ENCODE results near the gene RAP1A.
A peak's percentile ranks its signal among the peaks of the same experiment; 100 is the strongest.

Gene RAP1A

DNA sequence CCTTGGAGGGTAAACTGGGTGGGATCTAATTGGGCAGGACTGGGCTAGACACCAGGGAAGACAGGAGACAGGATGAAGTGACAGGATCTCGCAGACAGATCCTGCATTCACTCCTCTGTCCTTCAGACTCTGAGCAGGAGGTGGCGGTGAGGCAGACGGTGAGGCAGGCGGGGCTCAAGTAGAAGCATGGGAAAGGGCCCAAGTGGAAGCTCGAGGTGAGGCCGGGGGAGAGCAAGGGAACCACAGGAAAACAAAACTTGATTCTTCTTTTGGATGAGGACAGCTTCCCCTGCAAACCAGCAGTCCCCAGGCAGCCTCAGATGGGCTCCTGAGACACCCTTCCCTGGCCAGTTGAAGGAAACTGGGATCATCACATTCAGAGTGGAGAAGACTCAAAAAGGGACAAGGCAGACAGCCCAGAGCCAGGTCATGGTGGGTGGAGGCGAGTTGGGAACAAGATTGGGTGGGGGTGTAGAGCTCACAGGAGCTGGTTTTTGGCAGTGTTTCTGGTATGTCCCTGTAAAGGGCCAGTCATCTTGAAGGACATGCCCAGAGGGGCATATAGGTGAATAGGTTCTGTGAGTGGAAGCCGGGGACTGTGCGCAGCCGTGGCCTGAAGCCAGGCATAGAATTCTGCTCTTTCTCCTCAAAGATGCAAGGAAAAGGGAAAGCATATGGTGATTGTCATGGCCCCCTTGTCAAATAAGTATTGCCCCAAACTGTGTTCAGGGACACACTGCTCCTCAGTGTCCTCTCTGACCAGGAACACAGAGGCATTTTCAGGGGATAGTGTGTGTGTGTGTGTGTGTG is 101.6 kb downstream of the RAP1A start:
- no peak for DNase-seq

DNA sequence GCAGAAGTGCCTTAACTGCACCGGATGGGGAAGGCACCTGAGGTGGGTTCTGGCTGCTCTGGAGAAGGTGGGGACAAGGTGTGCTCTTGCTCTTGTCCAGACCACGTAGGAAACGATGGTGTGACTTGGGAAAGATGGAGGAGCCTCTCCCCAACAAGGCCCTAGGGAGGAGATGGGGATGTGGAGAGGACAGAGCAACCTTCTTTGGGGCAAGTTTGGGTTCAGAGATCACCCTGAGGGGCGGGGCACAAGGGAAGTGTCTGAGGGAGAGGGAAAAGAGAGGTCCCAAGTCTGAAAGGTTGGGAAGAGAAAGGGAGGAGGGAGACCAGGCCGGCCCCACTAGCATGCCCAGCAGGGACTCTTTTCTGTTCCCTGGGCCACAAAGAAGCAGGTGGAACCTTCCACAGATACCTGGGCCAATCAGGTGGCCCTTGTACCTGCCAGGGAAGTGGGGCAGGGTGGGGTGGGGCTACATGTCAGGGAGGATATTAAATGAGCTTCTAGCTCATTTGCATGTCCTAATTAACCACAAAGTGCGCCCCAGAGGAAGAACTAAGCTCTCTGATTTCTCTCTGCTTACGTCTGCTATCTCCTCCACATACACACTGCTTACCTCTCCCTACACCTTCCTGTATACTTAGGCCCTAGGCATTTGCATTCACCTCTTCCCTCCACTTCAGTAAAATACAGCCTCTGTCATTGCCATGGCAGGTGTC is 103.7 kb downstream of the RAP1A start:
- DNase-seq: no peak

DNA sequence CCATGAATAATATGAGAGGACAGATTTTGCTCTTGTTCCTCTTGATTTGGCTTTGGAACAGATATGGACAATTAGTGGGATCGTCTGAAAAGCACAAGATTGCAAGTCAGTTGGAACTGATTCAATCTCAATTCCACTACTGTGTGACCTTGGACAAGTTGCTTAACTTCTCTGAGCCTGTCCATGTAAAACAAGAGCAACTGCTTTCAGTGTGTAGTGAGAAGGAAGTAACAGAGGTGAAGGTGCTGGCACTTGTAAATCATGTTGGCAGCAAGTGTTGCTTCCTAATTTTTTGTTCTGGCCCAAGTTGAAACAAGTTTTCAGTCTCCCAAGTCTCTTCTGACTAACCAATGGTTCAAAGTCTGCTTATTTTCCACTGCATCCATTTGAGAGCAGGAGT is 104.3 kb downstream of the RAP1A start:
- DNase-seq: no peak

GRCh38 chr1:111725192-111725591 is 105.6 kb downstream of the RAP1A start:
- DNase-seq: no peak

DNA sequence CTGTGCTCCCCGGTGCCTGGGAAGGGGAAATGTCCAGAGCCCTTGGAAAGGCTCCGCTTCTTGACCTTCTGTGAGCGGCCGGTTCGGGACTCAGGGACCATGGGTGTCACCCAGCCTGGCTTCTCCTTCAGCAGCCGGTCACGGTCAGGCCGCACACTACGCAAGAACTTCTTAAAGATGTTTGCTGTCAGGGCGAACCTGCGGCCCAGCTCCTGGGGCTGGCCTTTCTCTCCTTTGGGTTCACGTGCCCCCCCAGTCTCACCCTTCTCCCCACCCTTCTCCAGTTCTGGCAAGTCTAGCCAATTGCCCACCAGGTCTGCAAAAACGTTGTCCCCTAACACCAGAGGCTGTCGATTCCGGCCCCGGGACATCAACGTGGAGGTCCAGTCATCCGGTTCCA is 107.5 kb downstream of the RAP1A start:
- DNase-seq: no peak

- no peak for DNase-seq
Measured at GRCh38 chr1:111729271-111729921, 109.8 kb downstream of the RAP1A start.

DNA sequence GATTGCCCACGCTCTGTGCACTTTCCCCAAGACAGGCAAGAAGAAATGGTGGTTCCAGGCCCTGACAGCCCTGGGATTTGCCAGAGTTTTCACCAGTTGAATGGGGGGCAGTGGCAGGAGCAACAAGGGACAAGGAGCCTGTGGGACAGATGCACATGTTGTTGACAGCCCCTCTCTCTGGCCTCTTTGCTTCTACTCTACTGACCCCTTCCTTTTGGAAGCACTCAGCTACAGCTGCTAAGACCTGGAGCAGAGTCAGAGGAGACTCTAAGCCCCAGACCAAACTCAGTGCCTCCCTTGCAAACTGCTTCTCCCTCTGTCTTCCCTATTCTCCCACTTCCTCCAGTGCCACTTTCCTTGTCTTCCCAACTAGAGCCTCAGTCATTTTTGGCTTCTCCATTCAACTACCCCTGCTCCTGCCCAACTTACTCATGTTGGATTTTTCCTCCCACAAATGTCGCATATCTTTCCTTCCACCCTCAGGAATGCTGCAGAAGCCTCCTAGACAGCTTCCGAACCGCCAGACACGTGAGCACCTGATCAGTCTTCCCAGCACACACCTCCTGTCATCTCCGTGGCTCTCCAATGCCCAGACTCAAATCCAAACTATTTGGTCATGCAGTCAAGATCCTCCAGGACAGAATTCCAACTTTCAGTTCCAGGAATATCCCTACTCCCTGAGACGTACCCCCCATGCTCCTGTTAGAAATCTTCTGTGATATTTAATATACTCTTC is 110.5 kb downstream of the RAP1A start:
- no peak for DNase-seq

- no peak for DNase-seq
Measured at GRCh38 chr1:111730706-111731105, 111.1 kb downstream of the RAP1A start.

DNA sequence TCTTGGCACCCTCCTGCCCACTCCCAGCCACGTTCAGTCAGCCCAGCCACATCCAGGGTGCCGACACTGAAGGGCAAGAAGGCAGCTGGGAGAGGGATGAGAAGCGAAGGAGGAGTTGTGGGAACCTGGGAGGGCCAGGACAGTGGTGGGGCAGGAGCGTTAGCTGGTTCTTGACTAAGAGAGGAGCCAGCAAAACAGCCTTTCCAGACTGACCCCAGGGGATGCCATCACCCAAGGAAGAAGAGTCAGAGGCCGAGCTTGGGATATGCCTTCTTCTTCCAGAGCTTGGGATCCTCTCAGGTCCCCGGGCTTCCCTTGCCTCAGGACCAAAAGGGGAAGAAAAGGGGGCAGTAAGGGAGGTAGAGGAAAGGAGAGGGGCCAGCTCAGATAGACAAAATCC is 112.4 kb downstream of the RAP1A start:
- DNase-seq: no peak

- DNase-seq: no peak
Measured at GRCh38 chr1:111732718-111733117, 113.1 kb downstream of the RAP1A start.

DNA sequence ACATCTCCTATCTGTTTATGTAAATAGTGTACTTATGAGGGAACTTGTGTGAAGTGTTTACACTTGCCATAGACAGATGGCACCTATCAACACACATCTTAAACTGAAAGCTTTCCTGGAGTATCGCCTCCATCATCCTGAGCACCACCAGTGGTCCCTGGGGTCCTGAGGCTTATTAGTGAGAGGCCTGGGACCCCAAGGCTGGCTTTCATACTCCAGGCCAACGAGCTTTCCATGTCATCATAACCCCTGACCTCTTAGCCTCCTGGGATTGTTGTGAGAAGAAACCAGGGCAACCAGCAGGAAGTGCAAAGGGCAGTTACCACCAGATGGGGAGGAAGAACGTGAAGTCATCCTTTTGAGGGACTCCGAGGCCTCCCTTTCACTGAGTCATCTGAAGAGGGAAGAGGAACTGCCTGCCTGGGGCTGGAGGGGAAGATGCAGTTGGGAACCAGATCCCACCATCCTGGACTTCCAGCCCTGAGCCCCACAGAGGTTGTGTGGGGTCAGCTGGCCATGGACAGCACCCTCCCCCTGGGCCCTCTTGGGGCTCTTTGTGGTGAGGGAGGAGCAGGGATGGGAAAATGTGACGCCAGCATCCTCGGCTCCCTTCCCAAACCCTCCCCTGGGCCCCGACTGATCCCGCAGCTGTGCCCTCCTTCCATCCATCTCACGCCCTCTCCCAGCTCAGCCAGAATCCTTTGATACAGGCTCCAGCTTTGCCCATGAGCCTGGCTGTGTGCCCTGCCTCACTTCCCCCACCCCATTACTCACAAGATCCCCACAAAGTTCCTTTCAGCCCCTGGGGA is 113.8 kb downstream of the RAP1A start:
- no peak for DNase-seq

- DNase-seq: no peak
Measured at GRCh38 chr1:111733992-111734341, 114.4 kb downstream of the RAP1A start.

DNA sequence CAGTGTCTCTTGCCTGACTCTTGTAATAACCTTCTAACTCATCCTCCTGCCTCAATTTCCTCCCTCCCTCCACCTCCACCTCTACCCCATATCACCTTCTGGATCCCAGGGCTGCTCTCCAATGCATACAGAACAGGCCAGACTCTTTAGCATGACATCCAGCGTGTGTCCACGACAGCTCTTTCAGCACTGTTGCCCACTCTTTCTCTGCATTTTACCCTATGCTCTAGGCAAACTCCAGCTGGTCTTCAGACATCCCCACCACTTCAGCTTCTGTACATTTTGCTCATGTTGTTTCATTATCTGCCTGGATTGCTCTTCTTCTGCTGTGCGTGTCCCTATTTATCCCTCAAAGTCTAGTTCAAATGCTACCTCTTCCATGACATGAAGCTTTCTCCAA is 114.8 kb downstream of the RAP1A start:
- no peak for DNase-seq

DNA sequence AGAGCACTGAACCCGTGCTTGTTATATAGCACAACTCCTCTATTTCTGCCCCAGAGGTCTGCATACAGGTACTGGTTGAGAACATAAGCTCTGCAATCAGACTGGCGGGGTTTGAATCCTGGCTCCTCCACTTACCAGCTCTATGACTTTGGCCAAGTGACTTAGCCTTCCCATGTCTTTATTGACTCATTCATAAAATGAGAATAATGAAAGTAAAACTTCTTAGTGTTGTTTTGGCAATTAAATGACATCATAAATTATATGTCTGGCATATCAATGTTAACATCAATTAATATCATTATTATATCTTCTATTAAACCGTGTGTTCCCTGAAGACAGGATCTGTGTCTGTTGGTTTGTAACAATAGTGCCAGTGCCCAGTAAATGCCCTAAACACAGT is 115.3 kb downstream of the RAP1A start:
- DNase-seq: no peak

- no peak for DNase-seq
Measured at GRCh38 chr1:111735321-111735720, 115.7 kb downstream of the RAP1A start.

DNA sequence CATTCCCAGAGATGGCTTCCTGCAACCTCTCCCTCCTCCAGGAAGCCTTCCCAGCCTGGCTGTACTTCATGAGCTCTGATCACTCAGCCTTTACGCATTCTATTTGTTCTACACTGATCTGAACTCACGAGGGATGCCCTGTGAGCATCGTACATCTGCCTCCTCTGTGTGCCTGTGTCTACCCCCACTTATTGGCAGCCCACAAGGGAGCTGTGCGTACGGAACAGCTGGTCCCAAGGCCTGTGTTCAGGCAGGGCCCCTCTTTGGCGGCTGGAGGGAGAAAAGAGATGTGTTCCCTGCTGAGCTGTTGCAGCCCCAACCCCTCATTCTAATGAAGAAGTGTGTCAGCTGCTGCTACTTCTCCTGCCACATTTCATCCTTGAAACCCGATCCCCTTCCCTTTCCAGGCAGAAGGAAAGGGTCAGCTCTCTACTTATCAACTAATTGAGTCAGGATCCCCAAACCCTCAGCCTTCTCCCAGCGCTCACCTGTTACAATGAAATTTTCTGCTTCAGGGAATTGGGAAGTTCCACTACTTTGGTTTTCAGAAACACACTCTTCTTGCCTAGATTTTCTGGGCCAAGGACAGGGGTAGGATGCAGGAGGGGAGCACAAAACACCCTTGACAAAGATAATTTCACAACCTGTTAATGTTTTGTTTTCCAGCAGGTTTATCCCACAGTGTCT is 116.4 kb downstream of the RAP1A start:
- no peak for DNase-seq

GRCh38 chr1:111736548-111737215 is 117.1 kb downstream of the RAP1A start:
- no peak for DNase-seq

DNA sequence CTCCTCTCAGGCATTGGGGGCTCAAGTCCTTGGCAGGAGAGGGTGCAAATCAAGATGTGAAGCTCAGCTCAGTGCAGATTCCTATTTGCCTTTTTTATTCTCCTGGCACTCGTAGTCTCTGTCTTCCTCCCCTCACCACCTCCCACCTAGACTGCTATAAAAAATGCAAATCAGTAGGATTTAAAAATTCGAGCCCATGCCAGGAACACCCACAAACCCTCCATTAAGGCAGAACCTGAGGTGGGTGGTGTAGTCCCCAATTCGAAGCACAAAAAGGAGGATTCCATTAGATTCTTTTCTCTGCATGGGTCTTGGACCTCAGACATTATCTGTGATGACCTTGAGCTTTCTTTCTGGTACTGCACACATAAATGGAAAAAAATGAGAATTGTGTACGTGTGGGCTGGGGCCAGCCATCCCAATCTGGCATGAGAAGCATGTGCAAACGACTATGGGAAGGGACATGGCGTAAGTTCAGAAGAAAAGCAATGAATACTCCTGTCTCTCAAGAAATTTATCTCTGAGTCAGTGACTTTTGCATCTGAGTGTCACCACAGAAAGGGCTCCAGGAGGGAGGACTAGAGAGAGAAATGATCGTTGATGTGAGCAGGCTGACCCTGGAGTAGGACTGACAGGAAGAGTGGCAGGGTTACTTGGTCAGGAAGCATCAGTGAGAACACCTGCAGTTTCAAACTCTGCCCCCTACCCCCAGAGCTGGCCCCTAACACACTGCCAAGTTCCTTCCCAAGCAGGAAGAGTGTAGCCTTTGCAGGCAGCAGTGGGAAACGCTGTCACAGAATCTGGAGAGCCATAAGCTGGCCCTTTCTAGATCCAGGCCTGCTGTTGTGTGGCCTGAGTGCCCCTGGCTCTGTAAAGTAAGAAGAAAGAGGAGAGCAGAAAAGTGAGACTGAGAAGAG is 117.9 kb downstream of the RAP1A start:
- DNase-seq: no peak

GRCh38 chr1:111738133-111738435 is 118.5 kb downstream of the RAP1A start:
- no peak for DNase-seq

DNA sequence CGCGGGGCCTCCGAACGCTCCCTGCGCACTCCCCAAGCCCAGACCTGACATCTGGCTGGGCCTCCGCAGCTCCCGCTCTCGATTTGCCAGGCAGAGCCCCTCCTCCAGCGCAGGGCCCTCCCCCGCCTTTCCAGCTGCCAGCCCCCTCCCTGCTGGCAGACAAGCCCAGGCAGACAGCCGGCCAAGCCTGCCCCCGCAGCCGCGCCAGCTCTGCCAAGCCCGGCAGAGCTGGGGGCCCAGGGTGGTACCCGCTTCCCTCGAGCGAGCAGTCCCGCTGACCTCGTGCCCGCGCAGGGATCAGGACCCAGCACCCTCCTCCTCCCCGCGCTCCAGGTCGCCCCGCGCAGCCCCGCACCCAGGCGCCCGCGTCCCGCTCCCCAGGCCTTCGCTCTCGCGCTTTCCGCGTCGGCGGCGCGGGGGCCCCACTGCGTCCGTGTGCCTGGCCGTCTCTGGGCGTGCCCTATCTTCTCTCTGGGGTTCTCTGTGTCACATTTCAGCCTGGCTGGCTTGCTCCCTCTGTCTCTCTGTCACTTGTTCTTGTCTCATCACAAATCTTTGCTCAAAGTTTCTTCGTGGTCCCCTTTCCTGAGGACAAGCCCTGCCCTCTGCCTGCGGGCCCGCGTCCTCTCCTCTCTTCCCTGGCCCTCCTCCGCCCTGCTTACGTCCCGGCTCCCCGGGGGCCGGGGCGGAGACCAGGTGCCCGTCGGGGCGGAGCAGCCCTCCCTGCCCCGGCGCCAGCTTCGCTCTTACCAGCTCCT is 119.0 kb downstream of the RAP1A start:
- peak; percentile 70 for DNase-seq

All from hematopoietic multipotent progenitor cell treated with erythropoietin and hydrocortisone succinate and interleukin-3 and kit ligand, for 8 days (in vitro differentiated cells).